Measurements from ENCODE around the gene THSD7B. TPM values are rescaled to one million over a fixed set of nuclear protein-coding genes. Genes with fewer than 3 reads are reported as not detected.

THSD7B gene
- total and polyA plus RNA-seq, 9 of the 15 experiments (the other 6 are each of a cell fraction or from before 2014, with no cell fraction given), result not detected

DNA sequence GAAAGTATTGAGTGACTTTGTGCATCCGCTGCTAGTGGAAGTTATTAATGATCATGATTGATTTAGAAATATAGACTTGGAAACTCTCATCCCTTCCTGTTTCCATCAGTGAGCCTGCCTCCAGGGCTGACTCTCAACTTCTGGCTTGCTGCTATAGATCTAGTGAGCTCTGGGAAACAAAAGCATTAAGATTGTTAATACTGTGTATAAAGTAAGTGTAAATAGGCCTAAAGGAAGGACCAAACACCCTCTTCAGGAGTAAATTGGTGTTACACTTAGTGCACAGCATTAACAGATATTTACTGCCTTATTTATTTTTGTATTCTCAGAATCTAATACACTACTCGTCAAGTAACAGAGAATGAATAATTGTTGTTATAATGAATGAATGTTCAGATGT lies 285.6 kb downstream of the THSD7B start (continued):
- no peak for TF ChIP-seq ZKSCAN8 (CRISPR knock-in tag; IDR thresholded peaks at IDR 0.05)

DNA sequence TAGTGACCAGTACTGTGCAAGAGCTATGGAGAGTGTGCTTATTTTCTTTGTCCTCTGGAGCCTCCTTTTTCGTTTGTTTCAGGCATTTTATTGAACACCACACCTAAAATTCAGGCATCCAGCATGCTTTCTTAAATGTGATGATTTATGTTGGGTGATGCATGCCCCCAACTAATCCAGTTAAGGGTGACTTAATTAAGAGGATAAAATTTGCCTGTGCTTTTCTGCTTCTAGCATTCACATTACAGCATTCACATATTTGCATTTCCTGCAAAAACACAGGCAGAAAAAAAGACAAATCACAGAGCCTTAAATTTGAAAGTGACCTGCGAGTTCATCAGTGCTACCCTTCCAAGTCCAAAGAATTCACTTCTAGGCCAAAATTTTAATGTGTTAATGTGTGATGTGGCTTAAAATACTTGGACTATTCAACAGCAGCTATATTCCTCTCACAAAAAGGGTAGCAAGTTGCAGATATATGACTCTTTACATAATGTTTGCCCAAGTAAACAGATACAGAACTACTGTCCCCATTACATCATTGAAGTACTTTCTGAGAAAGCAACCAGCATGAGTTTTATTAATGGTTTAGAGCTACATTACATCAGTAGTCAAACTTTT lies 286.5 kb downstream of the THSD7B start:
- in situ Hi-C loops (cut with MboI) (no loop called here), intact Hi-C loops (cut with micrococcal nuclease) (no loop called here)
- H3K36me3 ChIP-seq (ENCODE audit: control insufficient read depth, insufficient read depth, low read length), result no peaks in the 10 kb centered on the region
- H2AFZ ChIP-seq (ENCODE audit: low read depth, low read length), result no peak overlapping the region
- H3K27me3 ChIP-seq (ENCODE audit: control insufficient read depth in 2 of 2, insufficient read depth in 2 of 2, low read length in 2 of 2), result no peaks in the 10 kb centered on the region
- TF ChIP-seq KLF16 (IDR thresholded peaks at IDR 0.05) (no peak), ZNF311 (CRISPR knock-in tag; IDR thresholded peaks at IDR 0.05) (no peak), ARID1B (IDR thresholded peaks at IDR 0.05) (no peak), MYC (IDR thresholded peaks at IDR 0.05; ENCODE audit: low read depth, low read length) (no peak), MYC (CRISPR knock-in tag; IDR thresholded peaks at IDR 0.05; ENCODE audit: borderline replicate concordance, low read depth) (no peak)
- TF ChIP-seq, protein P1, sequence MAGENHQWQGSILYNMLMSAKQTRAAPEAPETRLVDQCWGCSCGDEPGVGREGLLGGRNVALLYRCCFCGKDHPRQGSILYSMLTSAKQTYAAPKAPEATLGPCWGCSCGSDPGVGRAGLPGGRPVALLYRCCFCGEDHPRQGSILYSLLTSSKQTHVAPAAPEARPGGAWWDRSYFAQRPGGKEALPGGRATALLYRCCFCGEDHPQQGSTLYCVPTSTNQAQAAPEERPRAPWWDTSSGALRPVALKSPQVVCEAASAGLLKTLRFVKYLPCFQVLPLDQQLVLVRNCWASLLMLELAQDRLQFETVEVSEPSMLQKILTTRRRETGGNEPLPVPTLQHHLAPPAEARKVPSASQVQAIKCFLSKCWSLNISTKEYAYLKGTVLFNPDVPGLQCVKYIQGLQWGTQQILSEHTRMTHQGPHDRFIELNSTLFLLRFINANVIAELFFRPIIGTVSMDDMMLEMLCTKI (IDR thresholded peaks at IDR 0.05; ENCODE audit: partially characterized antibody), result no peak
- TF ChIP-seq, protein P2, sequence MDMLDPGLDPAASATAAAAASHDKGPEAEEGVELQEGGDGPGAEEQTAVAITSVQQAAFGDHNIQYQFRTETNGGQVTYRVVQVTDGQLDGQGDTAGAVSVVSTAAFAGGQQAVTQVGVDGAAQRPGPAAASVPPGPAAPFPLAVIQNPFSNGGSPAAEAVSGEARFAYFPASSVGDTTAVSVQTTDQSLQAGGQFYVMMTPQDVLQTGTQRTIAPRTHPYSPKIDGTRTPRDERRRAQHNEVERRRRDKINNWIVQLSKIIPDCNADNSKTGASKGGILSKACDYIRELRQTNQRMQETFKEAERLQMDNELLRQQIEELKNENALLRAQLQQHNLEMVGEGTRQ (CRISPR knock-in tag; IDR thresholded peaks at IDR 0.05), result no peak
- TF ChIP-seq, protein P3, sequence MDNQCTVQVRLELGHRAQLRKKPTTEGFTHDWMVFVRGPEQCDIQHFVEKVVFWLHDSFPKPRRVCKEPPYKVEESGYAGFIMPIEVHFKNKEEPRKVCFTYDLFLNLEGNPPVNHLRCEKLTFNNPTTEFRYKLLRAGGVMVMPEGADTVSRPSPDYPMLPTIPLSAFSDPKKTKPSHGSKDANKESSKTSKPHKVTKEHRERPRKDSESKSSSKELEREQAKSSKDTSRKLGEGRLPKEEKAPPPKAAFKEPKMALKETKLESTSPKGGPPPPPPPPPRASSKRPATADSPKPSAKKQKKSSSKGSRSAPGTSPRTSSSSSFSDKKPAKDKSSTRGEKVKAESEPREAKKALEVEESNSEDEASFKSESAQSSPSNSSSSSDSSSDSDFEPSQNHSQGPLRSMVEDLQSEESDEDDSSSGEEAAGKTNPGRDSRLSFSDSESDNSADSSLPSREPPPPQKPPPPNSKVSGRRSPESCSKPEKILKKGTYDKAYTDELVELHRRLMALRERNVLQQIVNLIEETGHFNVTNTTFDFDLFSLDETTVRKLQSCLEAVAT (IDR thresholded peaks at IDR 0.05), result no peak
- ChIA-PET POLR2A (interaction anchor here (0.5 kb wide), 1 partner anchor 15 kb away, joined by 3 read pairs; no protein-coding TSS in a partner anchor), CTCF (ENCODE audit: low intra/inter-chr PET ratio) (no interaction called here)
- no peak overlapping the region for H3K27ac ChIP-seq (ENCODE audit: extremely low read depth, low read depth, low read length)
- H3K9me3 ChIP-seq (replicated peaks; ENCODE audit: control insufficient read depth, insufficient read depth, low read depth, low read length), result no peaks in the 10 kb centered on the region
- ATAC-seq (no peak), DNase-seq (ENCODE audit: extremely low read depth in 1 of 4, low spot score in 3 of 4) (no peak), FAIRE-seq (no peak)
- WGBS (ENCODE audit: insufficient coverage, low coverage, missing lambda C conversion rate), result 0% methylated on average over 2 of the region's 2 CpGs
- H3K9me1 ChIP-seq (ENCODE audit: control insufficient read depth, insufficient read depth, low read length), result no peaks in the 10 kb centered on the region
- BruUV-seq (replicated peaks), result no TSS peak
- H3K4me3 ChIP-seq, result no peak overlapping the region
- no peaks in the 10 kb centered on the region for H3K4me1 ChIP-seq (replicated peaks in 1 of 2; ENCODE audit: control insufficient read depth in 2 of 2, insufficient read depth in 2 of 2, low read length in 2 of 2)
- H3K79me2 ChIP-seq (ENCODE audit: control insufficient read depth, insufficient read depth, low read length), result no peaks in the 10 kb centered on the region
- H3K9ac ChIP-seq (ENCODE audit: insufficient read depth in 1 of 2, low read depth in 2 of 2, low read length in 2 of 2), result no peak overlapping the region
- no peak overlapping the region for H3K4me2 ChIP-seq (ENCODE audit: insufficient read depth, low read length)
- H4K20me1 ChIP-seq (replicated peaks; ENCODE audit: control insufficient read depth, insufficient read depth, low read length), result no peaks in the 10 kb centered on the region

Measured in K562 (cell line).